Skin epidermis (tissue), 12 donors: ENCODE results near the gene ALAD.
A peak's percentile ranks its signal among the peaks of the same experiment; 100 is the strongest.
"Not testable (repeated sequence)": the region's sequence is repeated elsewhere in the genome, so short reads cannot be mapped to it uniquely, and the experiment has no call there.

ENCODE experiments used
- H3K27ac ChIP-seq, 21 experiments: fragments of 200-600 bp; sonication (generic) in 11 of 21; one replicate each; pipeline ENCODE4 v1.5.0; 2020; ENCODE audit warnings: mild to moderate bottlenecking in 3 of 21, inconsistent platforms in 2 of 21, moderate library complexity in 2 of 21
- H3K4me3 ChIP-seq, 7 experiments: fragments of 200-600 bp; sonication (generic) in 2 of 7; one replicate each; pipeline ENCODE4 v1.5.0; 2020; ENCODE audit warnings: inconsistent platforms in 2 of 7, mild to moderate bottlenecking in 2 of 7, moderate library complexity in 1 of 7

Gene ALAD

GRCh38 chr9:113403646-113404045, 2.6 kb upstream of the ALAD start:
- Histone ChIP-seq H3K27ac (no peak overlapping the region), H3K4me3 (no peak overlapping the region)

GRCh38 chr9:113399646-113400200, 1.4 kb downstream of the ALAD start:
- peak overlapping the region in 3 of 21 experiments; percentile 22 to 80 (median 41) for H3K27ac ChIP-seq
- peak overlapping the region in 1 of 7 experiments; percentile 55 for H3K4me3 ChIP-seq

- H3K27ac ChIP-seq, result no peak overlapping the region
- H3K4me3 ChIP-seq, result no peak overlapping the region
Observed at GRCh38 chr9:113398796-113399195, 2.3 kb downstream of the ALAD start.

GRCh38 chr9:113397203-113397631, 3.9 kb downstream of the ALAD start:
- Histone ChIP-seq H3K27ac (no peak overlapping the region), H3K4me3 (no peak overlapping the region)

GRCh38 chr9:113395000-113395861, 5.9 kb downstream of the ALAD start:
- Histone ChIP-seq H3K27ac (no peak overlapping the region), H3K4me3 (no peak overlapping the region)

- no peak overlapping the region for H3K27ac ChIP-seq
Observed at GRCh38 chr9:113393281-113393680, 7.8 kb downstream of the ALAD start.

GRCh38 chr9:113391917-113392316, 9.2 kb downstream of the ALAD start:
- H3K27ac ChIP-seq, result no peak overlapping the region
- H3K4me3 ChIP-seq, result no peak overlapping the region

More at GRCh38 chr9:113393281-113393680, 7.8 kb downstream of the ALAD start:
- H3K4me3 ChIP-seq, result no peak overlapping the region

- H3K4me3 ChIP-seq, result no peak overlapping the region
- no peak overlapping the region for H3K27ac ChIP-seq
Observed at GRCh38 chr9:113390192-113390960, 10.7 kb downstream of the ALAD start.

GRCh38 chr9:113389451-113389850, 11.6 kb downstream of the ALAD start:
- Histone ChIP-seq H3K4me3 (no peak overlapping the region), H3K27ac (no peak overlapping the region)

- no peak overlapping the region for H3K27ac ChIP-seq
Observed at GRCh38 chr9:113388833-113389232, 12.3 kb downstream of the ALAD start.

GRCh38 chr9:113387560-113388230, 13.4 kb downstream of the ALAD start:
- no peak overlapping the region for H3K4me3 ChIP-seq
- H3K27ac ChIP-seq, result peak overlapping the region in 1 of 21 experiments; percentile 9

More at GRCh38 chr9:113388833-113389232, 12.3 kb downstream of the ALAD start:
- no peak overlapping the region for H3K4me3 ChIP-seq

GRCh38 chr9:113386571-113387393, 14.3 kb downstream of the ALAD start:
- no peak overlapping the region for H3K4me3 ChIP-seq
- H3K27ac ChIP-seq, result no peak overlapping the region

GRCh38 chr9:113381909-113382411, 19.1 kb downstream of the ALAD start:
- Histone ChIP-seq H3K27ac (peak overlapping the region in 17 of 21 experiments; percentile 1 to 74 (median 53)), H3K4me3 (no peak overlapping the region)

GRCh38 chr9:113381441-113381840, 19.6 kb downstream of the ALAD start:
- H3K4me3 ChIP-seq, result not testable (repeated sequence)
- H3K27ac ChIP-seq, result peak overlapping the region in 16 of 21 experiments; percentile 1 to 74 (median 54)

GRCh38 chr9:113380869-113381378, 20.2 kb downstream of the ALAD start:
- H3K27ac ChIP-seq, result peak overlapping the region in 12 of 21 experiments; percentile 4 to 74 (median 61)

GRCh38 chr9:113379829-113380210, 21.3 kb downstream of the ALAD start:
- not testable (repeated sequence) for H3K4me3 ChIP-seq
- peak overlapping the region in 1 of 21 experiments; percentile 17 for H3K27ac ChIP-seq

More at GRCh38 chr9:113380869-113381378, 20.2 kb downstream of the ALAD start:
- H3K4me3 ChIP-seq, result no peak overlapping the region

- not testable (repeated sequence) for H3K4me3 ChIP-seq, H3K27ac ChIP-seq
Observed at GRCh38 chr9:113379094-113379828, 21.8 kb downstream of the ALAD start.
